Activated T-helper 2 cell treated with anti-CD3 and anti-CD28 coated beads, Interferon-gamma antibody, Interleukin-2, Interleukin-4, amounts not matched to agents 10 μg/mL and 5 μg/mL and 100 μg/mL, durations not matched to agents 14 hours and 24 hours and 36 hours (primary cell): Measurements from ENCODE around the gene TCP11. TPM values are rescaled to one million over a fixed set of nuclear protein-coding genes. Genes with fewer than 3 reads are reported as not detected.

Source experiments
- DNase-seq: peaks from one replicate; pipeline ENCODE4 v3.0.0; 2021; ENCODE audit warnings: low spot score
- H3K27ac Mint-ChIP-seq: one replicate; pipeline ENCODE4 v1.8.0; 2021; ENCODE audit warnings: mixed read lengths
- H3K27me3 Mint-ChIP-seq: one replicate; pipeline ENCODE4 v1.8.0; 2021; ENCODE audit warnings: low read depth, mixed read lengths
- H3K36me3 Mint-ChIP-seq: one replicate; pipeline ENCODE4 v1.8.0; 2021; ENCODE audit warnings: low read depth, mixed read lengths
- H3K4me1 Mint-ChIP-seq: one replicate; pipeline ENCODE4 v1.8.0; 2021; ENCODE audit warnings: low read depth, mixed read lengths
- H3K4me3 Mint-ChIP-seq: one replicate; pipeline ENCODE4 v1.8.0; 2021; ENCODE audit warnings: low read depth, mild to moderate bottlenecking, moderate library complexity, mixed read lengths
- H3K9me3 Mint-ChIP-seq: one replicate; pipeline ENCODE4 v1.8.0; 2021; ENCODE audit warnings: mixed read lengths
- intact Hi-C: fragments of 100-400 bp; cut with micrococcal nuclease; formaldehyde crosslinking; loops from one replicate; pipeline ENCODE4 v1.15.1; 2023
- total RNA-seq: library from RNA; stranded (reverse); gene quantifications from 2 replicates; pipeline ENCODE4 v1.2.3, GENCODE V29; 2022

TCP11 gene
- total RNA-seq, 1 donor from 2014 or later = not detected

- no peaks in the 10 kb centered on the region for H3K36me3 Mint-ChIP-seq
- H3K27me3 Mint-ChIP-seq = peaks cover 13% of the 10 kb centered on the region
- H3K9me3 Mint-ChIP-seq = no peaks in the 10 kb centered on the region
- intact Hi-C loops = no loop called here
- DNase-seq = no peak
- no peak overlapping the region for H3K4me3 Mint-ChIP-seq
- H3K4me1 Mint-ChIP-seq = no peaks in the 10 kb centered on the region
- no peak overlapping the region for H3K27ac Mint-ChIP-seq
Measured at GRCh38 chr6:35093783-35094182, 47.4 kb downstream of the TCP11 start.

- peaks cover 12% of the 10 kb centered on the region for H3K27me3 Mint-ChIP-seq
Measured at GRCh38 chr6:35093118-35093445, 48.1 kb downstream of the TCP11 start.

GRCh38 chr6:35092362-35093117 lies 48.6 kb downstream of the TCP11 start:
- no peak overlapping the region for H3K4me3 Mint-ChIP-seq

More at GRCh38 chr6:35093118-35093445, 48.1 kb downstream of the TCP11 start:
- no peak overlapping the region for H3K27ac Mint-ChIP-seq
- H3K4me1 Mint-ChIP-seq = no peaks in the 10 kb centered on the region
- DNase-seq = no peak
- no peaks in the 10 kb centered on the region for H3K9me3 Mint-ChIP-seq
- no peaks in the 10 kb centered on the region for H3K36me3 Mint-ChIP-seq
- H3K4me3 Mint-ChIP-seq = no peak overlapping the region
- intact Hi-C loops = no loop called here

GRCh38 chr6:35091346-35092083 lies 49.6 kb downstream of the TCP11 start:
- DNase-seq = no peak
- Mint-ChIP-seq H3K4me1 (no peaks in the 10 kb centered on the region), H3K9me3 (no peaks in the 10 kb centered on the region), H3K36me3 (no peaks in the 10 kb centered on the region), H3K27me3 (peaks cover 6% of the 10 kb centered on the region), H3K4me3 (no peak overlapping the region), H3K27ac (no peak overlapping the region)
- intact Hi-C loops = no loop called here

More at GRCh38 chr6:35092362-35093117, 48.6 kb downstream of the TCP11 start:
- Mint-ChIP-seq H3K36me3 (no peaks in the 10 kb centered on the region), H3K4me1 (no peaks in the 10 kb centered on the region), H3K27ac (no peak overlapping the region), H3K9me3 (no peaks in the 10 kb centered on the region), H3K27me3 (peaks cover 9% of the 10 kb centered on the region)
- intact Hi-C loops = no loop called here
- DNase-seq = no peak

GRCh38 chr6:35090734-35091133 lies 50.4 kb downstream of the TCP11 start:
- H3K27me3 Mint-ChIP-seq = no peaks in the 10 kb centered on the region
- no peak overlapping the region for H3K4me3 Mint-ChIP-seq
- H3K36me3 Mint-ChIP-seq = no peaks in the 10 kb centered on the region
- H3K27ac Mint-ChIP-seq = no peak overlapping the region
- no peaks in the 10 kb centered on the region for H3K4me1 Mint-ChIP-seq
- intact Hi-C loops = no loop called here
- DNase-seq = no peak
- no peaks in the 10 kb centered on the region for H3K9me3 Mint-ChIP-seq

- Mint-ChIP-seq H3K36me3 (no peaks in the 10 kb centered on the region), H3K27ac (no peak overlapping the region), H3K4me1 (no peaks in the 10 kb centered on the region), H3K9me3 (no peaks in the 10 kb centered on the region), H3K4me3 (no peak overlapping the region), H3K27me3 (no peaks in the 10 kb centered on the region)
- no peak for DNase-seq
- intact Hi-C loops = no loop called here
Measured at GRCh38 chr6:35089935-35090505, 51.1 kb downstream of the TCP11 start.

- DNase-seq = no peak
- Mint-ChIP-seq H3K27ac (no peak overlapping the region), H3K27me3 (no peaks in the 10 kb centered on the region), H3K9me3 (no peaks in the 10 kb centered on the region), H3K36me3 (no peaks in the 10 kb centered on the region), H3K4me3 (no peak overlapping the region), H3K4me1 (no peaks in the 10 kb centered on the region)
- intact Hi-C loops = no loop called here
Measured at GRCh38 chr6:35089216-35089934, 51.8 kb downstream of the TCP11 start.

- DNase-seq = no peak
- H3K27ac Mint-ChIP-seq = no peak overlapping the region
- H3K4me3 Mint-ChIP-seq = no peak overlapping the region
- no peaks in the 10 kb centered on the region for H3K4me1 Mint-ChIP-seq
- H3K9me3 Mint-ChIP-seq = no peaks in the 10 kb centered on the region
- H3K36me3 Mint-ChIP-seq = no peaks in the 10 kb centered on the region
- H3K27me3 Mint-ChIP-seq = no peaks in the 10 kb centered on the region
- intact Hi-C loops = no loop called here
Measured at GRCh38 chr6:35088281-35089215, 52.6 kb downstream of the TCP11 start.

- Mint-ChIP-seq H3K27ac (no peak overlapping the region), H3K4me1 (no peaks in the 10 kb centered on the region), H3K27me3 (no peaks in the 10 kb centered on the region), H3K4me3 (no peak overlapping the region), H3K36me3 (no peaks in the 10 kb centered on the region), H3K9me3 (no peaks in the 10 kb centered on the region)
- intact Hi-C loops = no loop called here
- no peak for DNase-seq
Measured at GRCh38 chr6:35087361-35088280, 53.5 kb downstream of the TCP11 start.

GRCh38 chr6:35086636-35087360 lies 54.3 kb downstream of the TCP11 start:
- Mint-ChIP-seq H3K4me1 (no peaks in the 10 kb centered on the region), H3K9me3 (no peaks in the 10 kb centered on the region), H3K36me3 (no peaks in the 10 kb centered on the region), H3K27ac (no peak overlapping the region), H3K4me3 (no peak overlapping the region), H3K27me3 (no peaks in the 10 kb centered on the region)
- intact Hi-C loops = no loop called here
- no peak for DNase-seq

GRCh38 chr6:35086282-35086632 lies 54.9 kb downstream of the TCP11 start:
- intact Hi-C loops = no loop called here
- Mint-ChIP-seq H3K4me1 (no peaks in the 10 kb centered on the region), H3K27me3 (no peaks in the 10 kb centered on the region), H3K36me3 (no peaks in the 10 kb centered on the region), H3K9me3 (no peaks in the 10 kb centered on the region), H3K4me3 (no peak overlapping the region), H3K27ac (no peak overlapping the region)
- DNase-seq = no peak
